Stimulated activated CD8-positive, alpha-beta memory T cell treated with anti-CD3 and anti-CD28 coated beads, Interleukin-2, amount 100 ng/mL, for 48 hours (primary cell): ENCODE data around the gene SLC25A19.
A peak's percentile ranks its signal among the peaks of the same experiment; 100 is the strongest.
"Not testable (repeated sequence)": the region's sequence is repeated elsewhere in the genome, so short reads cannot be mapped to it uniquely, and the experiment has no call there.

Source experiments
- DNase-seq, 2 donors: peaks; one replicate each; pipeline ENCODE4 v3.0.0-alpha.2; 2020; ENCODE audit warnings: low read depth in 2 of 2

Gene SLC25A19

GRCh38 chr17:75267411-75268232, 21.6 kb downstream of the SLC25A19 start:
- no peak for DNase-seq

GRCh38 chr17:75267153-75267410, 22.2 kb downstream of the SLC25A19 start:
- DNase-seq = no peak

DNA sequence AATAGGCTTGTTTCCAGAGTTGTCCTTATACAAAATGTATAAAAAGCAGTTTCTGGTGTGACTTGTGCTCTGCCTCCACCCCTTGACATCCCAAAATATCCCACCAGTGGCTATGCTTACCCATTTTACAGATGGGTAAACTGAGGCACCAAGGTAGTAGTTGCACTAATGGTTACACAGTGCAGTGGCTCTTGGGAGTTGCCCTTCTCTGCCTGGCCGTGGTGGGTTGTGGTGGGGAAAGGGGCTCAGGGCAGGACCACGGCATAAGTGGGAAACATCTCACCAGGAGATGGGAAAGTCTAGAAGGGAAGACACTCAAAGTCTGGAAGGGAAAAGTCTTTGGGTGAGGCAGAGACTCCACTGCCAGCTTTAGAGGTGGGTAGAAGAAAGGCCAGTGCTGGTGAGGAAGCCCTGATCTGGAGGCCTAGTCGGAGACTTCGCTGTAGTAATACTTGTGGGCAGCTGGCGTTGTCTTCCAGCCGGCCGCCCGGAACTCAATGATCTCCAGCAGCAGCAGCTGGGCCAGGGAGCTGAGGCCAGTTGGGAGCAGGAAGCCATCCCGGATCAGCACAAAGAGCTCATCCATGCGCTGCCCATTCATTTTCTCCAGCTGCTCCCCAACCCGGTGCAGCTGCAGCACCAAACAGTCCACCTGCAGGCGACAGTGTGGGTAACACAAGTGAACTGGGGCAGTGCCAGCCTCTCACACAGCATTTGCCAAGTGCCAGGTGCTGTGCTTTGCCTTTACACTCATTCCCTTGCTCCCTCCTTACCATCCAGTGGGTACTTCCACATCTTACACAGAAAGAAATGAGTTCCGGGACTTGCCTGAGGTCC, 22.7 kb downstream of the SLC25A19 start:
- DNase-seq = no peak

DNA sequence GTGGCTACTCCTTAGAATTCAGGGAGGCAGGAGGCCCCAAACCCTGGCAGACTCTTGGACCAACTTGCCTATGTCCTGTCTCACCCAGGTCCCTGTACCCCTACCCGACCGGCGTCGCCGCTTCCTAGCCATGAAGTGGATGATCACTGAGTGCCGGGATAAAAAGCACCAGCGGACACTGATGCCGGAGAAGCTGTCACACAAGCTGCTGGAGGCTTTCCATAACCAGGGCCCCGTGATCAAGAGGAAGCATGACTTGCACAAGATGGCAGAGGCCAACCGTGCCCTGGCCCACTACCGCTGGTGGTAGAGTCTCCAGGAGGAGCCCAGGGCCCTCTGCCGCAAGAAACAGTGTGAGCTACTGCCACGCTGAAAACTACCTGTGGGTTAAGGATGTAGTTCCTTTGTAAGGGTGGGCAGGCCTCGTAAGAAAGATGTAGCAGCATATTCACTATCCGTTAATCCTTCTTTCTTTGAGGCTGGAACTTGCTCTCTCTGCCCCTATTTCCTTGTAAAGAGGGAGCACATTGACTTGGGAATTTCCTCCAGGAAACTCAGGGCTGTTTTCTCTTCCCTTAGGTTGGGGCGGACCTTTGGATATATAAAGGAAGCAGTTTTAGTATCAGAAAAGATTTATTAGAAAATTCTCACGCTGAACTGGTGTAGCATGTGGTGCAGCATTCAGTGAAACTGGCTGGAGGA, 23.5 kb downstream of the SLC25A19 start:
- DNase-seq = no peak

- DNase-seq = no peak
Observed at GRCh38 chr17:75263055-75263454, 26.2 kb downstream of the SLC25A19 start.

GRCh38 chr17:75262112-75262606, 27.1 kb downstream of the SLC25A19 start:
- DNase-seq = no peak

GRCh38 chr17:75261336-75262111, 27.7 kb downstream of the SLC25A19 start, which contains the start of the genes GGA3 and MRPS7:
Gene GGA3 (minus strand): TSS chr17:75261606. CDS start chr17:75261587, 19 bp downstream.
Gene MRPS7 (plus strand): TSS chr17:75261879. CDS start chr17:75261901, 22 bp downstream.
- DNase-seq = peak; percentile 91 to 93

DNA sequence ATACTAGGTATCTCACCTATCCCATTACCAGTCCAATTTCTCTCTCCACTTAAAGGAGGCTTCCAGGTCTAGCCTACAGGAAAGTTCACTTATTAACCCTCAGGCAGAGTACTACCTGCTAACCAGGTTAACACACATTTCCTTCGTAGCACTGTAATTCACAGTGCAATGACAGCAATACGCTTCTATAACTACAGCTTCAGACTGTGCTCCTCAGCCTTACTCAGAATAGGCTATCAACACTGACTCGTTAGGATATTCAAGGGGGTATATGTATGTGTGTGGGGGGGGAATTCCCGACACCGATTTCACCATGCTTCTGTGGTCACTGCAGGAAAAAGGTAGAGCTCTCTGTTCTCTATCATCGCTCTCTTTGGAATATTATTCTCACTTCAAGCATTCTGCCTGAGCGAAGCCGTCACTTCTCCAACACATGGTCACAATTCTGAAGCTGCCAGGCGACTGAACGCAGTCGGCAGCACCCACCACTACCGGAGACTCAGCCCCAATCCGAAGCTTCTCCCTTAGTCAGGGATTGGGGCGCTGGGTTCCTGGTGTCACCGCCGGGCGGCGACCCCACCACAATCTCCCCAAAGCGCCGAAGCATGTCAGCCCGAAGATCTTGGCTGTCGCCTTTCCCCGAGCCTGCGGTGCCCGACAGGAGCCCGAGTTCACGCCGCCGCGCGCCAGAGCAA, 28.4 kb downstream of the SLC25A19 start:
- DNase-seq = no peak

DNA sequence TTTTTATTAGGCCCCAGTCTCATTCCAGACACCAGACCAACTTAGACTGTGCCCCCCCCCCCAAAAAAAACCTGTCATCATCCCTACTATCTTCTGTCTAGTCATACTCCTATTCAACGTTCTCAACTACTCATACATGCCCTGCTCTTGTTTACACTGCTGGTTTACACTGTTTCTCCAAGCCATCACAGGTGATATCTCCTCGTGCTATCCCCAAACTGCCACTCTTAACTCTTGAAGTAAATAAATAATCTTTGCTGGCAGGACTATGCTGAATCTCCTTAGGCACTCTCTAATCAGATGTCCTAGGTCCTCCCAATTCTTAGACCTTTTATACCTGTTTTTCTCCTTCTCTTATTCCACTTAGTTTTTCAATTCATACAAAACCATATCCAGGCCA, 32.0 kb downstream of the SLC25A19 start:
- DNase-seq = not testable (repeated sequence)

DNA sequence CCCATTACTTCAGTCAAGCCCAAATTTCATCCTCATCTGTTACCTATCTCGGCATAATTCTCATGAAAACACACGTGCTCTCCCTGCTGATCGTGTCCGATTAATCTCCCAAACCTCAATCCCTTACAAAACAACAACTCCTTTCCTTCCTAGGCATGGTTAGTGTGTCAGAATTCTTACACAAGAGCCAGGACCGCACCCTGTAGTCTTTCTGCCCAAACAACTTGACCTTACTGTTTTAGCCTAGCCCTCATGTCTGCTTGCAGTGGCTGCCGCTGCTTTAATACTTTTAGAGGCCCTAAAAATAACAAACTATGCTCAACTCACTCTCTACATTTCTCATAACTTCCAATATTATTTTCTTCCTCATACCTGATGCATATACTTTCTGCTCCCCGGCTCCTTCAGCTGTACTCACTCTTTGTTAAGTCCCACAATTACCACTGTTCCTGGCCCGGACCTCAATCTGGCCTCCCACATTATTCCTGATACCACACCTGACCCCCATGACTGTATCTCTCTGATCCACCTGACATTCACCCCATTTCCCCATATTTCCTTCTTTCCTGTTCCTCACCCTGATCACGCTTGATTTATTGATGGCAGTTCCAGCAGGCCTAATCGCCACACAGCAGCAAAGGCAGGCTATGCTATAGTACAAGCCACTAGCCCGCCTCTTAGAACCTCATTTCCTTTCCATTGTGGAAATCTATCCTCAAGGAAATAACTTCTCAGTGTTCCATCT, 33.1 kb downstream of the SLC25A19 start:
- not testable (repeated sequence) for DNase-seq

DNA sequence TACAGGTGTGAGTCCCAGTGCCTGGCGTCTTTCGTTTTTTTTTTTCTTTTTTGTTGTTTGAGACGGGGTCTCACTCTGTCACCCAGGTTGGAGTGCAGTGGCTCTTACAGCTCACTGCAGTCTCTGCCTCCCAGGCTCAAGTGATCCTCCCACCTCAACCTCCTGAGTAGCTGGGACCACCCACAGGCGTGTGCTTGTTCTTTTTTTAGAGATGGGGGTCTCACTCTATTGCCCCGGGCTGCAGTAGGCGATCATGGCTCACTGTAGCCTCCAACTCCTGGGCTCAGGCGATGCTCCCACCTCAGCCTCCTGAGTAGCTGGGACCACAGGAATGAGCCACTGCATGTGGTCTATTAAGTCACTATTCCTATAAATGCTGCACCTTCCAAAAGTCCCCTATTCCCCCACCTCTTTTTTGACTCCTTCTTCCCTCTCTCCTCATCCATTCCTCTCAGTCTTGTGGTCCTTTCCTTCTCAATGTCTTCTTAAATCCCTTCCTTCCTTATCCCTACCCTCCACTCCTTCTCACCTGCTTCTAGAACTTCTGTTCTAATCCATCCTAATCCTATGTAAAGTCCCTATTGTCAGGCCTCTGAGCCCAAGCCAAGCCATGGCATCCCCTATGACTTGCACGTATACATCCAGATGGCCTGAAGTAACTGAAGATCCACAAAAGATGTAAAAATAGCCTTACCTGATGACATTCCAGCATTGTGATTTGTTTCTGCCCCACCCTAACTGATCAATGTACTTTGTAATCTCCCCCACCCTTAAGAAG, 37.0 kb downstream of the SLC25A19 start:
- no peak for DNase-seq

GRCh38 chr17:75250009-75250471, 39.2 kb downstream of the SLC25A19 start:
- peak; percentile 65 to 73 for DNase-seq

- no peak for DNase-seq
Observed at GRCh38 chr17:75249564-75249963, 39.7 kb downstream of the SLC25A19 start.

GRCh38 chr17:75246404-75246803, 42.8 kb downstream of the SLC25A19 start:
- DNase-seq = no peak

- no peak for DNase-seq
Observed at GRCh38 chr17:75245011-75245410, 44.2 kb downstream of the SLC25A19 start.

DNA sequence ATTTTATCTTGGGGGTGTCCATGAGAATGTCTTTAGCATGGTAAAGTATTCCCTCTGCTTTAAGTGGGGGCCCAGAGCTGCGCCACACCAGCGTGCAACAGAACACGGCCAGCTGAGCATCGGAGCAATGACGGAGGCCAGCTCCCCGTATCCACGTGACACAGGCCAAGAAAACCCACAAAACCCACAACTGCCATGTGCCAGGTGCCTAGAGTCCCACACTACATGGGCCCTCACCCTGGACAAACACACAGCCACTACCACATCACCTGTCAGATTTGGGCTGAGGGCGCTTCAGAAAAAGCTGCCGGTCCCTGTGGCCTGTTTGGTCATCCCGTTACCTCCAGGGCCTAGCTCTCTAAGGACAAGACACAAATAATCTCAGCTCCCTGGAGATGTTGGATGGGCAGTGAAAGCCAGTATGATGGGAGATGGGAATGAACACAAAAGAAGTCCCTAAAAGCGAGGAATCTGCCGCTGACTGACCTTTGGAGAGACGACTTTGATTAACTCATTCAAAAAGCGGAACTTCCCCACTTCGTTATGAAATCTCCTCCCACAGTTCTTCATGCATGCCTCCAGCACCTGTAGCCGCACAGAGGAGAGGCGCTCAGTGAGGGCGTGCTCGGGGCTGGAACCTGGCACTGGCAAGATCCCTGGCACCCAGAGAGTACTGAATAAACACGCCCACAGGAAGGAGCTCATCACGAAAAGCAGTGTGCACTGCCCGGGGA, 44.9 kb downstream of the SLC25A19 start:
- DNase-seq = no peak

- no peak for DNase-seq
Observed at GRCh38 chr17:75242461-75243042, 46.7 kb downstream of the SLC25A19 start.

DNA sequence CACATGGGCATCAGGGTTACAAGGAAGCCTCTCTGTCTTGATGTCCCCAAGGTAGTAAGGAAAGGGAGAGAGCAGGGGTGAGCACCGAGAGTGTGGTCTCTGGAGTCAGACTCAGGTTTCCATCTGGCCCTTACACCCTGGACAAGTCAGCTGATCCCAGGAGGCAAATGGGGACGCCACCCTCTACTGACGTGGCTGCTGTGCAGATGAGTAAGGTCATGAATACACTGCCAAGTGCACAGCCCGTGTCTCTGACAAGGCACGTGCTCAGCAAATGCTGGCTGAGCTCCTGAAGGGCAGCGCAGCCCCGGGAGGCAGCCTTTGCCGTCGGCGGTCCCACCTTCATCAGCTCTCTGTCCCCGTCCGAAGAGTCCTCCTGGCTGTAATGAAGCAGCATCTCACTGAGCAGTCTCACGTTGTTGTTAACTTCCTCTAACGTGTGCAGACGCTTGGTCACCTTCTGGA, 47.2 kb downstream of the SLC25A19 start:
- DNase-seq = no peak
